CD4-positive, alpha-beta T cell treated with Interleukin-15 for 4 hours (primary cell): ENCODE results near the gene ASIC3.
"Not testable (repeated sequence)": the region's sequence is repeated elsewhere in the genome, so short reads cannot be mapped to it uniquely, and the experiment has no call there.

Experiments used
- DNase-seq: peaks from one replicate; pipeline ENCODE4 v3.0.0-alpha.2; 2020; ENCODE audit warnings: low spot score

Gene ASIC3

GRCh38 chr7:151013733-151014497 is 34.4 kb upstream of the ASIC3 start:
- DNase-seq: peak; percentile 93

- peak; percentile 57 for DNase-seq
These were observed 33.4 kb upstream of the ASIC3 start for GRCh38 chr7:151014950-151015349.

GRCh38 chr7:151015967-151016366 is 32.4 kb upstream of the ASIC3 start:
- DNase-seq: no peak

- DNase-seq: no peak
These were observed 31.8 kb upstream of the ASIC3 start for GRCh38 chr7:151016505-151016904.

- DNase-seq: no peak
These were observed 31.4 kb upstream of the ASIC3 start for GRCh38 chr7:151016942-151017341.

- DNase-seq: no peak
These were observed 30.9 kb upstream of the ASIC3 start for GRCh38 chr7:151017370-151017952.

DNA sequence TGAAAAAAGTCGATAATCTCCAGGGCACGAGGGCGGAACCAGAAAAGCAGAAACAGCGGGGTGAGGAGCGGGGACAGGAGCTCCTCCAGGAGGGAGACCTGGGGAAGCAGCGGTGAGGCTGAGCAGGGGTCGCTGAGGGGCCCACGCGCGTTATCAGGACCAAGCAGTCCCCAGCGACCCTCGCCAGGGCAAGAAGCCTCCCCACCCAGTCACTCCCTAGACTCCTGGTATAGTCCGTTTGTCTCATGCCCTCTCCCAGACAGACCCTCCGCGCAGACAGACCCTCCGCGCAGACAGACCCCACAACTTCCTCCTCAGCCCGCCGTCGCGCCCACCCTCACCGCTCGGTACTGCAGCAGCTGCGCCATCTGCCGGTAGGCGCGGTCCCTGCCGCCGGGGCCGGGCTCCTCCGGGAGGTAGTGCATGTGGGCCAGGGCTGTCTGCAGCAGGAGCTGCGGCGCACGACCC is 30.3 kb upstream of the ASIC3 start:
- peak; percentile 81 for DNase-seq

GRCh38 chr7:151018421-151019129 is 29.8 kb upstream of the ASIC3 start:
- DNase-seq: peak; percentile 26

- no peak for DNase-seq
These were observed 29.2 kb upstream of the ASIC3 start for GRCh38 chr7:151019130-151019447.

GRCh38 chr7:151020231-151020630 is 28.1 kb upstream of the ASIC3 start:
- DNase-seq: no peak

DNA sequence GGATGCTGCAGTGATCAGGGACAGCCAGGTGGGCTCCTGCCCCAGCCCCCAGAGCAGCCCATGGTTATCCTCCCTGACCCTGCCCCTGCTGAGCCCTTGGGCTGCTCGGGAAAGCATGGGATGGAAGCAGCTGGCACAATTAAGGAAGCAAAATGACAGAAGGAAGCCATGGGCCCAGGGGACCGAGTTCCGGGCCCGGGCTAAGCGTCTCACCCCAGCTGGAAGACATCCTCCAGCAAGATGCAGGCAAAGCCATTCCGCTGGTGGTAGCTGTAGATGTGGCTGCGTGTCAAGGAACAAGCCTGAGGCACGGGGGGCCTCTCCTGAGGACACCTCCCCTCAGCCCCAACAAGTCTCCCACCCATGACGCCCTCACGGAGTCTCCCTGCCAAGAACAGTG is 25.1 kb upstream of the ASIC3 start:
- no peak for DNase-seq

DNA sequence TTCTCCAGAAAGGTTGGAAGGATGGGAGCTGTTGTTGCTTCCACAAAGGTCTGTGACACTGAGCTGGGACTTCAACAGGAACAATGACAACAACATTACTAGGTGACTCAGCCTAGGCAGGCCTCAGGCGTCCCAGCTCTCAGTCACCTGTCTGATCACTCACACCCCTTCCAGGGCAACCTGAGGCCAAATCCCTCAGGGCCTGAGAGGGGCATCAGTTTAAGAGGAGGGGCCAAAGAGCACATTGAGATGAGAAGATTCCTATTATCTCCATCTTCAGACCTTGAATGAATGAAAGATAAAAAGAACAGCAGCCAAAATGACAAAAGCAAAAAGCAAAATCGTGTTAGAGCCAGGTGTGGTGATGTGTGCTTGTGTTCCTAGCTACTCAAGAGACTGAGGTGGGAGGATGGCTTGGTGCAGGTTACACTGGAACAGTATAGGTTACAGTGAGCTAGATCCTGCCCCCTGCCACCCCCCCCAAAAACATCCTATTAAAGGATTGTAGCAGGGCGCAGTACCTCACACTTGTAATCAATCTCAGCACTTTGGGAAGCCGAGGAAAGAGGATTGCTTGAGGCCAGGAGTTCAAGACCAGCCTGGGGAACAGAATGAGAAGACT is 23.8 kb upstream of the ASIC3 start, which contains the start of gene ATG9B:
TSS of gene ATG9B (minus strand) at position 60 of the 622 bp plus-strand sequence. CDS start 71 bp downstream, outside the sequence.
- no peak for DNase-seq

DNA sequence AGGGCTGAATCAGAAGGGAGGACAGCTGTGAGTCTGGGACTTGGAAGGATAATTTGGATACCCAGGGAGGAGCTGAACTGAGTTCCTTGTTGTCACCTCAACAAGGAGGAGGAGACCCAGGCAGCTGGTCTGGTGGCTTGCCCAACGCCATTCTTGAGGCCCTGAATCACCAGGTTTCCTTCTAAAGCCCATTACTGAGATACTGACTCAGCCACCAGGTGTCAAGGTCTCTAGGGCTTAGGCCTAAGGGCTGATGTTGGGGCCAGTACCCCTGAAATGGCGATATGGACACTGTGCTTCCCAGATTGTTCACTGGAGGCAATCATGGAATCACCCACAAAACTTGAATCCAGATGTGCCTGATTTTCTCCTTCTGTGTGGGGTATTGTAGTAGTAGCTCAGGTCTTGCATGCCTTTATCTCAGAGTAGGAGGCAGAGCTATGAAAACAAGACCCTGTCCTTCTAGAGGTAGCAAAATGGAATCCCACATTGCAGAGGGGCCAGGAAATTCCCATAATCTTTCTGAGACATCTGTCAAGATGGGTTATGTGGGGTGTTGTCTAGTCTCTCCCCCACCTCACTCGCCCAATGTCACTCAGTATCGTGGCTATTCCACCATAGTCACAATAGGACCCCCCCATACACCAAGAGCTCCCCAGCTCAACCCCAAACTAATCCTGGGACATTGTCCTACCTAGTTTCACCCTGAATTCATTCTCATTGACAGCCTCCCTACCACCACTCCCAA is 22.2 kb upstream of the ASIC3 start:
- DNase-seq: no peak

GRCh38 chr7:151026771-151027727 is 21.3 kb upstream of the ASIC3 start:
- not testable (repeated sequence) for DNase-seq

DNA sequence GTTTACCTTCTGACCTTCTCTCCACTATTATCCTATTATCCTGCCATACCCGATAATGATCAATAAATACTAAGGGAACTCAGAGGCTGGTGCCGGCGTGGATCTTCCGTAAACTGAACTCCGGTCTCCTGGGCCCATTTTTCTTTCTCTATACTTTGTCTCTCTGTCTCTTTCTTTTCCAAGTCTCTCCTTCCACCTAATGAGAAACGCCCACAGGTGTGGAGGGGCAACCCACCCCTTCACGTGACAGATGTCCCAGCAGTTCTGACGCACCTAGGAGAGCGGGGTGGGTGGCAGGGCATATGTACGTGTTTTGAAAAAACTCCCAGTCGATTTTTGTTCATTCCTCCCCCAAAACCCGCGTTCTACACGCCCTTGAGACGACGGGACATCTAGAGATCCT is 20.6 kb upstream of the ASIC3 start:
- not testable (repeated sequence) for DNase-seq

DNA sequence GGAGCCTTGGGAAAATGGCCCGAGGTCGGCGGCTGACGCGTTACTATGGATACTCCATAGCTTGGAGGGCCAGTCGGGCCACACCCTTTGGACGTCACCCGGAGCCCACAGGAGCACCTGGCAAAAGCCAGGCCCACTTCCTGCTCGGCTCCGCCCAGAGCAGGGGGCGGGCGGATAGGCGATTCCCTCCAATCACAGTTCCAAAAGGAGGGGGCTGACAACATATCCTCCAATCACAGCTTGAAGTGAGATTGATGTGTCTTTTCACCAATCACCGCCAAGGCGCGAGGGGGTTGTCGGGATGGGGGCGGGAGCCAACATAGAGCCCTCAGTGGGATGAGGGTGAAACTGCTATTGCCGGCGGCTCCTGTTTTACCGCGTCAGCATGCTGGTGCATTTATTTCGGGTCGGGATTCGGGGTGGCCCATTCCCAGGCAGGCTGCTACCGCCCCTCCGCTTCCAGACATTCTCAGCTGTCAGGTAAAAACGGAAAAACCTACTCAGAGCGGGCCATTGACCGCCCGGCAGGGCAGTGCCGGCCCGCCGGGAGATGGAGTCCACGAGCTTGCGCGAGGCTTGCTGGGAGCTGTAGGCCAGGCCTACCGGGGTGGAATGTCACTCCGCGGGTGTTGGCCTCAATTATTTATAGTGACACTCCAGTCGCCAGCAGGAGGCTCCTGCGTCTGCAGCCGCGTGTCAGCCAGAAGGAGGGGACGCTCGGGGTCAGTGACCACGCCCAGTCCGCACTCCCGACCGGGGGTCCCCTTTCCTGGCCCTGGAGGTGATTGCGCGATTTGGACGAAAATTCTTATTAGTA is 20.0 kb upstream of the ASIC3 start, which contains the start of gene ABCB8:
TSS of gene ABCB8 (plus strand) at position 320 of the 817 bp plus-strand sequence. CDS start at position 386, 66 bp downstream.
- peak; percentile 99 for DNase-seq

- no peak for DNase-seq
These were observed 19.3 kb upstream of the ASIC3 start for GRCh38 chr7:151028948-151029501.

DNA sequence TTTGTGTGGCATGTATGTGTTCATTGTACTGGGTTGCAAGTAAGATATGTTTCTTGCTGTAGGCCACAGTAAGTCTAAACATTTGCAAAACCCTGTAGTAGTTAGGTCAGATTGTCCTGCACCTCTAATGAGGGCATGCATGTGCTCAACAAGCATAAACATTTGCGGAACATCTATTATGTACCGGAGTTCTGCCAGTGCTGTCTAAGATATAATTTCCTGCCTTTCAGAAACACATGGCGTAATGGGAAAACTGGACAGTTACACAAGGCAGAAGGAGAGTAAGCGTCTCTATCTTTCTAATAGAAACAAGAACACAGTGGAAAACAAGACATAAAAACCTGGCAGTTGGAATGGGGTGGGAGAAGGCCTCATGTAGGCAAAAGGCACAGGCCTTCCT is 17.3 kb upstream of the ASIC3 start:
- no peak for DNase-seq
